Stimulated activated CD4-positive, alpha-beta T cell treated with anti-CD3 and anti-CD28 coated beads, Interleukin-1b, Interleukin-23, amount 100 ng/mL, for 24 hours (primary cell): ENCODE results near the gene SPIB.
"Not testable (repeated sequence)": the region's sequence is repeated elsewhere in the genome, so short reads cannot be mapped to it uniquely, and the experiment has no call there.

Experiments
- DNase-seq, 4 experiments: peaks; one replicate each; pipeline ENCODE4 v3.0.0-alpha.2; 2020; ENCODE audit warnings: low read depth in 4 of 4, low spot score in 1 of 4

The SPIB gene

GRCh38 chr19:50418176-50419021, at the start of gene SPIB:
Gene SPIB, plus strand, starts transcription at chr19:50418938. Its CDS starts 25 bp downstream, at chr19:50418963.
- no peak for DNase-seq

GRCh38 chr19:50371914-50372475, 46.7 kb upstream of the SPIB start:
- no peak for DNase-seq

- peak; percentile 89 to 93 (median 90) for DNase-seq
These were observed 42.3 kb upstream of the SPIB start, which contains the start of gene NR1H2 for GRCh38 chr19:50376166-50377050. Gene NR1H2, plus strand, starts transcription at chr19:50376457. Its CDS starts 1,149 bp downstream, at chr19:50377606.

- DNase-seq, result no peak
These were observed 41.7 kb upstream of the SPIB start for GRCh38 chr19:50377051-50377461.

- DNase-seq, result no peak
These were observed 41.2 kb upstream of the SPIB start for GRCh38 chr19:50377517-50377916.

- DNase-seq, result no peak
These were observed 40.4 kb upstream of the SPIB start for GRCh38 chr19:50378169-50378862.

GRCh38 chr19:50378863-50379236, 39.9 kb upstream of the SPIB start:
- no peak for DNase-seq

GRCh38 chr19:50379602-50380001, 39.1 kb upstream of the SPIB start:
- DNase-seq, result no peak

GRCh38 chr19:50380137-50380536, 38.6 kb upstream of the SPIB start:
- no peak for DNase-seq

- DNase-seq, result no peak
These were observed 38.0 kb upstream of the SPIB start for GRCh38 chr19:50380751-50381151.

- DNase-seq, result no peak
These were observed 36.6 kb upstream of the SPIB start for GRCh38 chr19:50381881-50382729.

- no peak for DNase-seq
These were observed 35.5 kb upstream of the SPIB start for GRCh38 chr19:50383001-50383851.

GRCh38 chr19:50383852-50384684, 34.7 kb upstream of the SPIB start, which contains the start of gene POLD1:
Gene POLD1, plus strand, starts transcription at chr19:50384347. Its CDS starts 14,505 bp downstream, at chr19:50398852.
- DNase-seq, result peak; percentile 96 to 99 (median 98)

- DNase-seq, result no peak
These were observed 33.8 kb upstream of the SPIB start for GRCh38 chr19:50384685-50385535.

GRCh38 chr19:50387176-50387867, 31.4 kb upstream of the SPIB start:
- no peak for DNase-seq

- no peak for DNase-seq
These were observed 30.9 kb upstream of the SPIB start for GRCh38 chr19:50387868-50388245.

- not testable (repeated sequence) for DNase-seq
These were observed 28.4 kb upstream of the SPIB start for GRCh38 chr19:50390295-50390694.
